Parathyroid adenoma (tissue), 2 donors: ENCODE data around the gene COL4A2.

Source experiments
- H2AFZ ChIP-seq: fragments of 300-600 bp; sonication (generic); one replicate; pipeline ENCODE4 v1.7.0; 2017; ENCODE audit warnings: antibody characterized with exemption, mild to moderate bottlenecking
- H3K27ac ChIP-seq: fragments of 300-600 bp; sonication (generic); one replicate; pipeline ENCODE4 v1.7.0; 2017
- H3K27me3 ChIP-seq: fragments of 300-600 bp; sonication (generic); one replicate; pipeline ENCODE4 v1.7.0; 2017; ENCODE audit warnings: low read length; ENCODE audit not compliant: control insufficient read depth, insufficient read depth
- H3K36me3 ChIP-seq: fragments of 300-600 bp; sonication (generic); one replicate; pipeline ENCODE4 v1.7.0; 2017; ENCODE audit warnings: low read length; ENCODE audit not compliant: control insufficient read depth, insufficient read depth
- H3K4me1 ChIP-seq: fragments of 300-600 bp; sonication (generic); one replicate; pipeline ENCODE4 v1.7.0; 2017; ENCODE audit warnings: control low read depth
- H3K4me2 ChIP-seq: fragments of 300-600 bp; sonication (generic); one replicate; pipeline ENCODE4 v1.7.0; 2017; ENCODE audit warnings: low read length
- H3K4me3 ChIP-seq: fragments of 300-600 bp; sonication (generic); one replicate; pipeline ENCODE4 v1.7.0; 2017; ENCODE audit warnings: low read depth, low read length
- H3K79me2 ChIP-seq: fragments of 300-600 bp; sonication (generic); one replicate; pipeline ENCODE4 v1.7.0; 2017; ENCODE audit warnings: control low read depth
- H3K9ac ChIP-seq: fragments of 300-600 bp; sonication (generic); one replicate; pipeline ENCODE4 v1.7.0; 2017; ENCODE audit warnings: mild to moderate bottlenecking
- H3K9me3 ChIP-seq: fragments of 300-600 bp; sonication (generic); one replicate; pipeline ENCODE4 v1.7.0; 2017; ENCODE audit warnings: low read length; ENCODE audit not compliant: control insufficient read depth
- TF ChIP-seq, protein P1 (sequence below): fragments of 300-600 bp; sonication (generic); IDR thresholded peaks from one replicate; pipeline ENCODE4 v1.7.0; 2017; ENCODE audit warnings: antibody characterized with exemption, mild to moderate bottlenecking
- donor health status: primary hyperparathyroidism.

COL4A2 gene

DNA sequence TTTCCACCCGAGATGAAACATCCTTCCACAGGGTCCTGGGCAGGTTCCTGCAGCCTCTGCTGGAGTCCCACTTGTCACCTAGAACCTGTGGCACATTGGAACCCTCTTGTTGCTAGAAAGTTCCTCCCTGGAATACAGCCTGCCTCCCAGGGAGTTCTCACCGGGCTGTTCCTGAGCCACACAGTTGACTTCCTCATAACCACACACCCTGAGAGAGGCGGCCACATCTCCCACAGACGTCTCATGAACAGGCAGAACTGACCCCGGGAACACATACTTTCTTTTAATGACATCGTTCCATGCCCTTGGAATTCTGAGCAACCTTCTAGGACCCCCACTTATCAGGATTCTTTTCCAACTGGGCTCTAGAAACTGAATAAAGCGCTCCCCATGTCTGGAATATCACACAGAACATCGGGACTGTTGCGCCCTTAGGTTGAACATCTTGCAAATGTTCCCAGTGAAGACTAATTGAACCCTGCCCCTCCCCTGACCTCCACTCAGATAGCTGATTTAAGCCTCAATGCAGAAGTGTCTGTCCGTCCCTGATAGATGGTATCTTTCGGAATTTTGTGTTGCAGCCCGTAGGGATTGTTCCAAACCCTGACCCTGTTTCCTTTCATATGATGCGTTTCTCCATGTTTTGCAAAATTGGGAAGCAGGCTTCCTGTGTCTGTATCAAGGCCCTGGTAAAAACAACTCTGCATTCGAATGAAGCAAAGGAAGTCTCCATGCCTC, 163.4 kb downstream of the COL4A2 start:
- Histone ChIP-seq H3K9me3 (no peaks in the 10 kb centered on the region), H3K9ac (no peak overlapping the region), H3K27me3 (no peaks in the 10 kb centered on the region), H3K36me3 (no peaks in the 10 kb centered on the region), H2AFZ (no peak overlapping the region), H3K4me3 (no peak overlapping the region), H3K4me2 (no peak overlapping the region), H3K4me1 (no peaks in the 10 kb centered on the region), H3K79me2 (no peaks in the 10 kb centered on the region), H3K27ac (no peak overlapping the region)
- TF ChIP-seq, protein P1, sequence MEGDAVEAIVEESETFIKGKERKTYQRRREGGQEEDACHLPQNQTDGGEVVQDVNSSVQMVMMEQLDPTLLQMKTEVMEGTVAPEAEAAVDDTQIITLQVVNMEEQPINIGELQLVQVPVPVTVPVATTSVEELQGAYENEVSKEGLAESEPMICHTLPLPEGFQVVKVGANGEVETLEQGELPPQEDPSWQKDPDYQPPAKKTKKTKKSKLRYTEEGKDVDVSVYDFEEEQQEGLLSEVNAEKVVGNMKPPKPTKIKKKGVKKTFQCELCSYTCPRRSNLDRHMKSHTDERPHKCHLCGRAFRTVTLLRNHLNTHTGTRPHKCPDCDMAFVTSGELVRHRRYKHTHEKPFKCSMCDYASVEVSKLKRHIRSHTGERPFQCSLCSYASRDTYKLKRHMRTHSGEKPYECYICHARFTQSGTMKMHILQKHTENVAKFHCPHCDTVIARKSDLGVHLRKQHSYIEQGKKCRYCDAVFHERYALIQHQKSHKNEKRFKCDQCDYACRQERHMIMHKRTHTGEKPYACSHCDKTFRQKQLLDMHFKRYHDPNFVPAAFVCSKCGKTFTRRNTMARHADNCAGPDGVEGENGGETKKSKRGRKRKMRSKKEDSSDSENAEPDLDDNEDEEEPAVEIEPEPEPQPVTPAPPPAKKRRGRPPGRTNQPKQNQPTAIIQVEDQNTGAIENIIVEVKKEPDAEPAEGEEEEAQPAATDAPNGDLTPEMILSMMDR, result no peak

DNA sequence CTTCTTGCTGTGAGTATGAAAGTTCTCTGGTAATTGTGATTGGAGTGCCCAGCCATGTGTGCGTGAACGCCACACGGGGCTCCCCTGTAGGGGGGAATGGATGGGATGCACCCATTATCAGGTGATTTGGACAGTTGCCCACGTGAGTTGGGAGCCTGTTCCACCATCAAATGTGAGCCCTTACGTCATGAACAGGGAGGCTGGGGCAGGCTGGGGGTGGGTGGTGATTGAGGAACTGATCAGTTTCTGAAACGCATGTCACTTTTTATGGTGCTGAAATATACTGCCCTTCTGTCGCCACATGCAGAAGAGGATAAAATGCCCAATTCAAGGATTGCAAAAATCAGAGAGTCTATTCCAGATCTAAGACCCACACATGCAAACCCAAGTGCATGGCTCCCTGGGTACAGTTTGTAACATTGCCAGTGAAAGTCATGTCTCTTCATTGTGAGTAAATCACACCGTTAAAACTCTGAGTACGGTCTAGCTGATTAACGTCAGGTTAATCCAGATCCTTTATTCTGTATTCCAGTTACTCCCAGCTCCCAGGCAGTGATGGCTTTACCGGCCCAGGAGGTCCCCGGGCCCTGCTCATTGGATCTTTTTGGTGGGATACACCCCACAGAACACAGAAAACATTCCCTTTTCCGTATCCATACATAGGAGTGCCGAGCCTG, 164.2 kb downstream of the COL4A2 start:
- TF ChIP-seq, protein P1, result no peak
- Histone ChIP-seq H3K4me1 (no peaks in the 10 kb centered on the region), H3K4me3 (no peak overlapping the region), H3K9ac (no peak overlapping the region), H3K4me2 (no peak overlapping the region), H3K36me3 (no peaks in the 10 kb centered on the region), H3K79me2 (no peaks in the 10 kb centered on the region), H2AFZ (no peak overlapping the region), H3K9me3 (no peaks in the 10 kb centered on the region), H3K27me3 (no peaks in the 10 kb centered on the region), H3K27ac (no peak overlapping the region)

DNA sequence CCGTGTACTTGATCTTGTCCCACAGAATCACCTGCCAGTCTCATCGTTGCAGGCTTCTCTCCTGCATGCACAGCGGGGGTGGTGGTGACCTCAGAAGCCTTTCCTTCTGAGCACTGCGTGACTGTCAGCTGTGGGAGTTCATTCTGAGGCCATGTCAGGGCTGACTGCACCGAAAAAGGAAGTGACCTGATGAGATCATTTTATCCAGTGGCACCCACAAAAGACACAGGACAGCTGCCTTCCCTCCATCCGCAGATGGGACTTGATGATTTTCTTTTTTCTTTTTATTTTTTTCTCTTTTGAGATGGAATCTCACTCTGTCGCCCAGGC, 164.7 kb downstream of the COL4A2 start:
- H3K4me1 ChIP-seq, result no peaks in the 10 kb centered on the region
- no peak overlapping the region for H3K4me3 ChIP-seq
- H3K9me3 ChIP-seq, result no peaks in the 10 kb centered on the region
- no peaks in the 10 kb centered on the region for H3K36me3 ChIP-seq
- no peak overlapping the region for H3K4me2 ChIP-seq
- no peak overlapping the region for H3K9ac ChIP-seq
- H3K27ac ChIP-seq, result no peak overlapping the region
- H2AFZ ChIP-seq, result no peak overlapping the region
- TF ChIP-seq, protein P1, result no peak
- H3K79me2 ChIP-seq, result no peaks in the 10 kb centered on the region
- no peaks in the 10 kb centered on the region for H3K27me3 ChIP-seq

DNA sequence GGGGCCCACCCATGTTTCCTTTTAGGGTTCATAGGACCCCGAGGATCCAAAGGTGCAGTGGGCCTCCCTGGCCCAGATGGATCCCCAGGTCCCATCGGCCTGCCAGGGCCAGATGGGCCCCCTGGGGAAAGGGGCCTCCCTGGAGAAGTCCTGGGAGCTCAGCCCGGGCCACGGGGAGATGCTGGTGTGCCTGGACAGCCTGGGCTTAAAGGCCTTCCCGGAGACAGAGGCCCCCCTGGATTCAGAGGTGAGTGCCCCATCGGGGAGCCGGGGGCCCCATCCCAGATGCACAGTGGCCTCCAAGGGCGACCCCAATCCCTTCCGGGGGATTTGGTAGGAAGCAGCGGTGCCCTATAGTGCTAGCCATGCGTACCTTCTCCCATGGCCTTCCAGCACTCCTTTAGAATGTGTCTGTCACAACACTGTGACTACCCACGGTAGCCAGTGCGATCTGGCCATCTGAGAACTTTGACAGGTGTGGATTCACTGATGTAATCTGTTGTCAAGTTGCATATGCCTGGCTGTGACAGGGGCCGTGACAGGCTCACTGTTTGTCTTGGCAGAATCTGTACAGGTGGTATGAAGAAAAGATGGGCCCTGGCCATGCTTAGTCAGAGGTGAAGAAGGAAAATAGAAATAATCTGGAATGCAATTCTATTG, 165.9 kb downstream of the COL4A2 start:
- Histone ChIP-seq H3K4me1 (no peaks in the 10 kb centered on the region), H3K27me3 (no peaks in the 10 kb centered on the region), H3K36me3 (no peaks in the 10 kb centered on the region), H3K4me3 (no peak overlapping the region), H3K79me2 (no peaks in the 10 kb centered on the region), H2AFZ (no peak overlapping the region), H3K4me2 (no peak overlapping the region), H3K27ac (no peak overlapping the region), H3K9me3 (no peaks in the 10 kb centered on the region), H3K9ac (no peak overlapping the region)
- TF ChIP-seq, protein P1, result no peak
